Measurements from ENCODE around the gene PTPRZ1.

DNA sequence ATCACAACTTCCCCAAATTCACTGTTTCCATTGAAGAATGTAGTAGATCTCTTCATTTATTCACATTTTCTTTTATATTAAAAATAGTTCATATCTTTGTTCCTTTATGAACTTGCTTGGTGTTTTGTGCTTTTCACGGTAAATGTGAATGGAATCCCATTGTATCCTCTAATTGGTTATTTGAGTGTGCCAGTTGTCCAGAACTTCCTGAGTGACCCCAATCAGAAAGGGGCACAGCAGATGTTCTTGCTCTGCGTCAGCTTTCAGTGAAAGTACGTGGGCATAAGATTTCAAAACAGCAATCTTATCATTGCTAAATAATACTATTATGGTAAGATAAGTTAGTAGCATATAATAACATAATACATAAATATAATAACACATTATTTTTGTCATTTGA, 47.0 kb downstream of the PTPRZ1 start:
- TF ChIP-seq, protein P1, sequence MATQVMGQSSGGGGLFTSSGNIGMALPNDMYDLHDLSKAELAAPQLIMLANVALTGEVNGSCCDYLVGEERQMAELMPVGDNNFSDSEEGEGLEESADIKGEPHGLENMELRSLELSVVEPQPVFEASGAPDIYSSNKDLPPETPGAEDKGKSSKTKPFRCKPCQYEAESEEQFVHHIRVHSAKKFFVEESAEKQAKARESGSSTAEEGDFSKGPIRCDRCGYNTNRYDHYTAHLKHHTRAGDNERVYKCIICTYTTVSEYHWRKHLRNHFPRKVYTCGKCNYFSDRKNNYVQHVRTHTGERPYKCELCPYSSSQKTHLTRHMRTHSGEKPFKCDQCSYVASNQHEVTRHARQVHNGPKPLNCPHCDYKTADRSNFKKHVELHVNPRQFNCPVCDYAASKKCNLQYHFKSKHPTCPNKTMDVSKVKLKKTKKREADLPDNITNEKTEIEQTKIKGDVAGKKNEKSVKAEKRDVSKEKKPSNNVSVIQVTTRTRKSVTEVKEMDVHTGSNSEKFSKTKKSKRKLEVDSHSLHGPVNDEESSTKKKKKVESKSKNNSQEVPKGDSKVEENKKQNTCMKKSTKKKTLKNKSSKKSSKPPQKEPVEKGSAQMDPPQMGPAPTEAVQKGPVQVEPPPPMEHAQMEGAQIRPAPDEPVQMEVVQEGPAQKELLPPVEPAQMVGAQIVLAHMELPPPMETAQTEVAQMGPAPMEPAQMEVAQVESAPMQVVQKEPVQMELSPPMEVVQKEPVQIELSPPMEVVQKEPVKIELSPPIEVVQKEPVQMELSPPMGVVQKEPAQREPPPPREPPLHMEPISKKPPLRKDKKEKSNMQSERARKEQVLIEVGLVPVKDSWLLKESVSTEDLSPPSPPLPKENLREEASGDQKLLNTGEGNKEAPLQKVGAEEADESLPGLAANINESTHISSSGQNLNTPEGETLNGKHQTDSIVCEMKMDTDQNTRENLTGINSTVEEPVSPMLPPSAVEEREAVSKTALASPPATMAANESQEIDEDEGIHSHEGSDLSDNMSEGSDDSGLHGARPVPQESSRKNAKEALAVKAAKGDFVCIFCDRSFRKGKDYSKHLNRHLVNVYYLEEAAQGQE (IDR thresholded peaks at IDR 0.05; ENCODE audit: low read depth, low read length), result no peak
- no peak for TF ChIP-seq EP300 (IDR thresholded peaks at IDR 0.05; ENCODE audit: borderline replicate concordance in 1 of 2, low read depth in 1 of 2, low read length in 1 of 2)
- TF ChIP-seq SMC3 (IDR thresholded peaks at IDR 0.05; ENCODE audit: low read depth, low read length), result no peak
- TF ChIP-seq, protein P2, sequence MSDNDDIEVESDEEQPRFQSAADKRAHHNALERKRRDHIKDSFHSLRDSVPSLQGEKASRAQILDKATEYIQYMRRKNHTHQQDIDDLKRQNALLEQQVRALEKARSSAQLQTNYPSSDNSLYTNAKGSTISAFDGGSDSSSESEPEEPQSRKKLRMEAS (IDR thresholded peaks at IDR 0.05; ENCODE audit: low read depth), result no peak
- TF ChIP-seq, protein P3, sequence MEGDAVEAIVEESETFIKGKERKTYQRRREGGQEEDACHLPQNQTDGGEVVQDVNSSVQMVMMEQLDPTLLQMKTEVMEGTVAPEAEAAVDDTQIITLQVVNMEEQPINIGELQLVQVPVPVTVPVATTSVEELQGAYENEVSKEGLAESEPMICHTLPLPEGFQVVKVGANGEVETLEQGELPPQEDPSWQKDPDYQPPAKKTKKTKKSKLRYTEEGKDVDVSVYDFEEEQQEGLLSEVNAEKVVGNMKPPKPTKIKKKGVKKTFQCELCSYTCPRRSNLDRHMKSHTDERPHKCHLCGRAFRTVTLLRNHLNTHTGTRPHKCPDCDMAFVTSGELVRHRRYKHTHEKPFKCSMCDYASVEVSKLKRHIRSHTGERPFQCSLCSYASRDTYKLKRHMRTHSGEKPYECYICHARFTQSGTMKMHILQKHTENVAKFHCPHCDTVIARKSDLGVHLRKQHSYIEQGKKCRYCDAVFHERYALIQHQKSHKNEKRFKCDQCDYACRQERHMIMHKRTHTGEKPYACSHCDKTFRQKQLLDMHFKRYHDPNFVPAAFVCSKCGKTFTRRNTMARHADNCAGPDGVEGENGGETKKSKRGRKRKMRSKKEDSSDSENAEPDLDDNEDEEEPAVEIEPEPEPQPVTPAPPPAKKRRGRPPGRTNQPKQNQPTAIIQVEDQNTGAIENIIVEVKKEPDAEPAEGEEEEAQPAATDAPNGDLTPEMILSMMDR (IDR thresholded peaks at IDR 0.05), result no peak
- TF ChIP-seq, protein P4, sequence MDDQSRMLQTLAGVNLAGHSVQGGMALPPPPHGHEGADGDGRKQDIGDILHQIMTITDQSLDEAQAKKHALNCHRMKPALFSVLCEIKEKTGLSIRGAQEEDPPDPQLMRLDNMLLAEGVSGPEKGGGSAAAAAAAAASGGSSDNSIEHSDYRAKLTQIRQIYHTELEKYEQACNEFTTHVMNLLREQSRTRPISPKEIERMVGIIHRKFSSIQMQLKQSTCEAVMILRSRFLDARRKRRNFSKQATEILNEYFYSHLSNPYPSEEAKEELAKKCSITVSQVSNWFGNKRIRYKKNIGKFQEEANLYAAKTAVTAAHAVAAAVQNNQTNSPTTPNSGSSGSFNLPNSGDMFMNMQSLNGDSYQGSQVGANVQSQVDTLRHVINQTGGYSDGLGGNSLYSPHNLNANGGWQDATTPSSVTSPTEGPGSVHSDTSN (IDR thresholded peaks at IDR 0.05), result no peak
- TF ChIP-seq NRF1 (IDR thresholded peaks at IDR 0.05; ENCODE audit: low read depth, low read length), result no peak
- no peak for TF ChIP-seq NFIC (IDR thresholded peaks at IDR 0.05; ENCODE audit: borderline replicate concordance)
- TF ChIP-seq YY1 (IDR thresholded peaks at IDR 0.05; ENCODE audit: low read depth), result no peak
- TF ChIP-seq, protein P5, sequence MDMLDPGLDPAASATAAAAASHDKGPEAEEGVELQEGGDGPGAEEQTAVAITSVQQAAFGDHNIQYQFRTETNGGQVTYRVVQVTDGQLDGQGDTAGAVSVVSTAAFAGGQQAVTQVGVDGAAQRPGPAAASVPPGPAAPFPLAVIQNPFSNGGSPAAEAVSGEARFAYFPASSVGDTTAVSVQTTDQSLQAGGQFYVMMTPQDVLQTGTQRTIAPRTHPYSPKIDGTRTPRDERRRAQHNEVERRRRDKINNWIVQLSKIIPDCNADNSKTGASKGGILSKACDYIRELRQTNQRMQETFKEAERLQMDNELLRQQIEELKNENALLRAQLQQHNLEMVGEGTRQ (IDR thresholded peaks at IDR 0.05; ENCODE audit: borderline replicate concordance, low read depth, low read length), result no peak
- TF ChIP-seq TCF12 (IDR thresholded peaks at IDR 0.05), result no peak
